ENCODE results near the gene UCP3.

Gene UCP3

GRCh38 chr11:74009675-74010305, 905 bp upstream of the UCP3 start:
- Histone ChIP-seq H3K9ac (ENCODE audit: low read depth, low read length, poor library complexity) (peak overlapping the region; percentile 24), H3K36me3 (replicated peaks in 1 of 2; ENCODE audit: control insufficient read depth in 2 of 2, insufficient read depth in 2 of 2, low read length in 2 of 2) (peaks cover 6 to 38% of the 10 kb centered on the region in 2 donors), H3K14ac (ENCODE audit: low read length) (no peak overlapping the region), H2BK120ac (ENCODE audit: low read depth, low read length) (no peak overlapping the region), H2AFZ (ENCODE audit: low read length) (no peak overlapping the region), H3K4ac (ENCODE audit: low read length) (no peak overlapping the region), H3K18ac (ENCODE audit: low read length) (no peak overlapping the region), H2BK5ac (ENCODE audit: low read length) (no peak overlapping the region), H3K27me3 (ENCODE audit: control insufficient read depth in 3 of 3, insufficient read depth in 3 of 3, low read depth in 1 of 3, low read length in 3 of 3) (no peaks in the 10 kb centered on the region), H3K79me1 (ENCODE audit: low read depth, low read length) (no peaks in the 10 kb centered on the region), H3K4me1 (ENCODE audit: control insufficient read depth in 2 of 2, insufficient read depth in 1 of 2, low read depth in 1 of 2, low read length in 2 of 2) (peaks cover 0 to 2% of the 10 kb centered on the region in 2 donors), H3K23ac (ENCODE audit: low read depth, low read length, poor library complexity) (no peak overlapping the region), H3K9me3 (replicated peaks in 1 of 2; ENCODE audit: control insufficient read depth in 2 of 2, insufficient read depth in 1 of 2, low read depth in 1 of 2, low read length in 2 of 2) (no peaks in the 10 kb centered on the region), H4K8ac (ENCODE audit: low read depth, low read length) (no peak overlapping the region), H2BK15ac (ENCODE audit: low read length) (no peak overlapping the region), H2BK12ac (ENCODE audit: low read length) (no peak overlapping the region), H3K4me2 (ENCODE audit: insufficient read depth, low read length, poor library complexity, severe bottlenecking) (no peak overlapping the region), H4K91ac (ENCODE audit: low read depth, low read length, poor library complexity) (no peak overlapping the region), H3K27ac (replicated peaks; ENCODE audit: low read length) (no peak overlapping the region), H3K4me3 (ENCODE audit: low read length in 2 of 2) (no peak overlapping the region), H2AK5ac (ENCODE audit: low read depth, low read length) (no peak overlapping the region)
- WGBS, 2 donors (ENCODE audit: extremely low coverage in 2 of 2, insufficient read length in 2 of 2, insufficient replicate concordance in 1 of 2) = no CpG with 5 or more reads among the region's 5 CpGs
- DNase-seq (ENCODE audit: low spot score) = no peak

- peaks cover 0 to 2% of the 10 kb centered on the region in 2 donors for H3K4me1 ChIP-seq (ENCODE audit: control insufficient read depth in 2 of 2, insufficient read depth in 1 of 2, low read depth in 1 of 2, low read length in 2 of 2)
- H4K91ac ChIP-seq (ENCODE audit: low read depth, low read length, poor library complexity) = no peak overlapping the region
- no peaks in the 10 kb centered on the region for H3K79me1 ChIP-seq (ENCODE audit: low read depth, low read length)
- H2AK5ac ChIP-seq (ENCODE audit: low read depth, low read length) = no peak overlapping the region
- H2BK15ac ChIP-seq (ENCODE audit: low read length) = no peak overlapping the region
- no peaks in the 10 kb centered on the region for H3K9me3 ChIP-seq (replicated peaks in 1 of 2; ENCODE audit: control insufficient read depth in 2 of 2, insufficient read depth in 1 of 2, low read depth in 1 of 2, low read length in 2 of 2)
- H2BK5ac ChIP-seq (ENCODE audit: low read length) = no peak overlapping the region
- H3K9ac ChIP-seq (ENCODE audit: low read depth, low read length, poor library complexity) = no peak overlapping the region
- no peak overlapping the region for H3K18ac ChIP-seq (ENCODE audit: low read length)
- no peak overlapping the region for H3K23ac ChIP-seq (ENCODE audit: low read depth, low read length, poor library complexity)
- peaks cover 6 to 42% of the 10 kb centered on the region in 2 donors for H3K36me3 ChIP-seq (replicated peaks in 1 of 2; ENCODE audit: control insufficient read depth in 2 of 2, insufficient read depth in 2 of 2, low read length in 2 of 2)
- H3K14ac ChIP-seq (ENCODE audit: low read length) = no peak overlapping the region
- H2BK12ac ChIP-seq (ENCODE audit: low read length) = no peak overlapping the region
- H3K27ac ChIP-seq (replicated peaks; ENCODE audit: low read length) = no peak overlapping the region
- H3K4me2 ChIP-seq (ENCODE audit: insufficient read depth, low read length, poor library complexity, severe bottlenecking) = no peak overlapping the region
- H3K4me3 ChIP-seq (ENCODE audit: low read length in 2 of 2) = no peak overlapping the region
- no peaks in the 10 kb centered on the region for H3K27me3 ChIP-seq (ENCODE audit: control insufficient read depth in 3 of 3, insufficient read depth in 3 of 3, low read depth in 1 of 3, low read length in 3 of 3)
- H3K4ac ChIP-seq (ENCODE audit: low read length) = no peak overlapping the region
- no peak overlapping the region for H2BK120ac ChIP-seq (ENCODE audit: low read depth, low read length)
- no peak for DNase-seq (ENCODE audit: low spot score)
- no peak overlapping the region for H4K8ac ChIP-seq (ENCODE audit: low read depth, low read length)
- WGBS, 2 donors (ENCODE audit: extremely low coverage in 2 of 2, insufficient read length in 2 of 2, insufficient replicate concordance in 1 of 2) = no CpG with 5 or more reads among the region's 3 CpGs
- no peak overlapping the region for H2AFZ ChIP-seq (ENCODE audit: low read length)
These were observed 304 bp upstream of the UCP3 start for GRCh38 chr11:74009230-74009547.

GRCh38 chr11:74007691-74008372, 1.1 kb downstream of the UCP3 start:
- Histone ChIP-seq H3K4me1 (ENCODE audit: control insufficient read depth in 2 of 2, insufficient read depth in 1 of 2, low read depth in 1 of 2, low read length in 2 of 2) (peaks cover 0 to 2% of the 10 kb centered on the region in 2 donors), H2AK5ac (ENCODE audit: low read depth, low read length) (no peak overlapping the region), H3K18ac (ENCODE audit: low read length) (no peak overlapping the region), H3K27ac (replicated peaks; ENCODE audit: low read length) (no peak overlapping the region), H4K91ac (ENCODE audit: low read depth, low read length, poor library complexity) (no peak overlapping the region), H3K4me2 (ENCODE audit: insufficient read depth, low read length, poor library complexity, severe bottlenecking) (no peak overlapping the region), H3K23ac (ENCODE audit: low read depth, low read length, poor library complexity) (no peak overlapping the region), H3K14ac (ENCODE audit: low read length) (no peak overlapping the region), H2BK120ac (ENCODE audit: low read depth, low read length) (no peak overlapping the region), H3K79me1 (ENCODE audit: low read depth, low read length) (no peaks in the 10 kb centered on the region), H3K36me3 (replicated peaks in 1 of 2; ENCODE audit: control insufficient read depth in 2 of 2, insufficient read depth in 2 of 2, low read length in 2 of 2) (peaks cover 5 to 45% of the 10 kb centered on the region in 2 donors), H3K9ac (ENCODE audit: low read depth, low read length, poor library complexity) (no peak overlapping the region), H2BK15ac (ENCODE audit: low read length) (no peak overlapping the region), H3K9me3 (replicated peaks in 1 of 2; ENCODE audit: control insufficient read depth in 2 of 2, insufficient read depth in 1 of 2, low read depth in 1 of 2, low read length in 2 of 2) (no peaks in the 10 kb centered on the region), H3K27me3 (ENCODE audit: control insufficient read depth in 3 of 3, insufficient read depth in 3 of 3, low read depth in 1 of 3, low read length in 3 of 3) (no peaks in the 10 kb centered on the region), H3K4ac (ENCODE audit: low read length) (no peak overlapping the region), H2BK12ac (ENCODE audit: low read length) (no peak overlapping the region), H2BK5ac (ENCODE audit: low read length) (no peak overlapping the region), H3K4me3 (ENCODE audit: low read length in 2 of 2) (no peak overlapping the region), H4K8ac (ENCODE audit: low read depth, low read length) (no peak overlapping the region), H2AFZ (ENCODE audit: low read length) (no peak overlapping the region)
- no peak for DNase-seq (ENCODE audit: low spot score)
- WGBS, 2 donors (ENCODE audit: extremely low coverage in 2 of 2, insufficient read length in 2 of 2, insufficient replicate concordance in 1 of 2) = no CpG with 5 or more reads among the region's 6 CpGs

GRCh38 chr11:74006743-74007304, 2.1 kb downstream of the UCP3 start:
- no peaks in the 10 kb centered on the region for H3K27me3 ChIP-seq (ENCODE audit: control insufficient read depth in 3 of 3, insufficient read depth in 3 of 3, low read depth in 1 of 3, low read length in 3 of 3)
- no peak overlapping the region for H3K4ac ChIP-seq (ENCODE audit: low read length)
- no peak overlapping the region for H3K18ac ChIP-seq (ENCODE audit: low read length)
- H2AFZ ChIP-seq (ENCODE audit: low read length) = no peak overlapping the region
- no peaks in the 10 kb centered on the region for H3K9me3 ChIP-seq (replicated peaks in 1 of 2; ENCODE audit: control insufficient read depth in 2 of 2, insufficient read depth in 1 of 2, low read depth in 1 of 2, low read length in 2 of 2)
- no peak overlapping the region for H3K4me2 ChIP-seq (ENCODE audit: insufficient read depth, low read length, poor library complexity, severe bottlenecking)
- no peak overlapping the region for H4K8ac ChIP-seq (ENCODE audit: low read depth, low read length)
- no CpG with 5 or more reads among the region's 7 CpGs for WGBS, 2 donors (ENCODE audit: extremely low coverage in 2 of 2, insufficient read length in 2 of 2, insufficient replicate concordance in 1 of 2)
- H3K4me1 ChIP-seq (ENCODE audit: control insufficient read depth in 2 of 2, insufficient read depth in 1 of 2, low read depth in 1 of 2, low read length in 2 of 2) = peaks cover 0 to 2% of the 10 kb centered on the region in 2 donors
- no peak overlapping the region for H3K23ac ChIP-seq (ENCODE audit: low read depth, low read length, poor library complexity)
- H2AK5ac ChIP-seq (ENCODE audit: low read depth, low read length) = no peak overlapping the region
- no peak overlapping the region for H3K9ac ChIP-seq (ENCODE audit: low read depth, low read length, poor library complexity)
- no peak overlapping the region for H2BK15ac ChIP-seq (ENCODE audit: low read length)
- H2BK5ac ChIP-seq (ENCODE audit: low read length) = no peak overlapping the region
- DNase-seq (ENCODE audit: low spot score) = no peak
- H2BK120ac ChIP-seq (ENCODE audit: low read depth, low read length) = no peak overlapping the region
- H3K4me3 ChIP-seq (ENCODE audit: low read length in 2 of 2) = no peak overlapping the region
- no peak overlapping the region for H3K14ac ChIP-seq (ENCODE audit: low read length)
- no peaks in the 10 kb centered on the region for H3K79me1 ChIP-seq (ENCODE audit: low read depth, low read length)
- H2BK12ac ChIP-seq (ENCODE audit: low read length) = no peak overlapping the region
- H3K27ac ChIP-seq (replicated peaks; ENCODE audit: low read length) = no peak overlapping the region
- H4K91ac ChIP-seq (ENCODE audit: low read depth, low read length, poor library complexity) = no peak overlapping the region
- H3K36me3 ChIP-seq (replicated peaks in 1 of 2; ENCODE audit: control insufficient read depth in 2 of 2, insufficient read depth in 2 of 2, low read length in 2 of 2) = peaks cover 4 to 46% of the 10 kb centered on the region in 2 donors
